Lower lobe of right lung (tissue), 2 donors: ENCODE results near the gene SLC9A9. TPM values are rescaled to one million over a fixed set of nuclear protein-coding genes. Genes with fewer than 3 reads are reported as not detected.
"Not testable (repeated sequence)": the region's sequence is repeated elsewhere in the genome, so short reads cannot be mapped to it uniquely, and the experiment has no call there.

Experiments used
- ATAC-seq, 2 donors: fragments of 200-7000 bp; cut with Tn5 transposase; one replicate each; pipeline ENCODE4 v1.9.1; 2020 to 2022; ENCODE audit warnings: mild to moderate bottlenecking in 2 of 2, moderate library complexity in 2 of 2
- DNase-seq: peaks from one replicate; pipeline ENCODE4 v3.0.0-alpha.2; 2020
- H3K27ac ChIP-seq: fragments of 200-600 bp; one replicate; pipeline ENCODE4 v1.8.0; 2022
- H3K27me3 ChIP-seq: fragments of 200-600 bp; one replicate; pipeline ENCODE4 v1.8.0; 2022; ENCODE audit warnings: low read depth
- H3K36me3 ChIP-seq: fragments of 200-600 bp; one replicate; pipeline ENCODE4 v1.8.0; 2022; ENCODE audit warnings: mild to moderate bottlenecking
- H3K4me1 ChIP-seq: fragments of 200-600 bp; one replicate; pipeline ENCODE4 v1.8.0; 2022
- H3K4me3 ChIP-seq: fragments of 200-600 bp; one replicate; pipeline ENCODE4 v1.8.0; 2022; ENCODE audit warnings: mild to moderate bottlenecking
- H3K9me3 ChIP-seq: fragments of 200-600 bp; one replicate; pipeline ENCODE4 v1.8.0; 2022
- intact Hi-C: fragments of 100-400 bp; cut with DNase I; formaldehyde crosslinking; loops from one replicate; pipeline ENCODE4 v1.11.0; 2022
- total RNA-seq: library from RNA; stranded (reverse); fragmentation: NEBNext Ultra II Directional; extraction: Animal tissue kit (Norgen Biotek cat#: 25700); gene quantifications from one replicate; pipeline ENCODE4 v1.2.1, GENCODE V29; 2021
- TF ChIP-seq, protein P1 (sequence below): fragments of 200-600 bp; IDR thresholded peaks from one replicate; pipeline ENCODE4 v1.8.0; 2022; ENCODE audit warnings: antibody characterized with exemption, mild to moderate bottlenecking
- donor health status: DM: no; HTN: yes; CAD: no; lungs with severe emphysema.

SLC9A9 gene
- total RNA-seq, 1 donor from 2014 or later = 15.6 TPM

DNA sequence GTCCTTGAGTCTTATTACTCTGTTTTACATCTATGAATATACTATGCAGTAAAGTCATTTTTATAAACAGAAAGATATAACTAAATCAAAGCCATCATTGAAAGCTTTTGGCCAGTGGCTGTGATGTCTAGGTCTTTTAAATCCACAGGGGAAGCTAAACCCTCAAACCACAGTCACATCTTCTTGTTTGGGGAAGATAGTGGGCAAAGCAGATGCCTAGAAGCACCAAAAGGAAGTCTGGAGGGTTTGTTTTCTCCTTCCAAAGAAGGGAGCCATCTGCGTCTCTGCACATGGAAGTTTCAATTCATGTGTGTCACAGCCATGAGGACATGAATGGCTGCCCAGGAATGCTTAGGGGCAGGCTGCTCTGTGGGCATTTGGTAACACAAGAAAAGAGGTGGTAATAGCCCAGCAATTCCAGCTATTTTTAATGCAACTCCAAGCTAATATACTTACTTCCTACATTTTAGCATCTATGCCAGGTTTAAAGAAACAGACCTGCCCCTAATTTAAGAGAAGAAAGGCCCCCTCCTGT is 322.2 kb downstream of the SLC9A9 start:
- no peaks in the 10 kb centered on the region for H3K36me3 ChIP-seq
- intact Hi-C loops = no loop called here
- no peak for ATAC-seq
- no peaks in the 10 kb centered on the region for H3K9me3 ChIP-seq
- DNase-seq = no peak
- TF ChIP-seq, protein P1, sequence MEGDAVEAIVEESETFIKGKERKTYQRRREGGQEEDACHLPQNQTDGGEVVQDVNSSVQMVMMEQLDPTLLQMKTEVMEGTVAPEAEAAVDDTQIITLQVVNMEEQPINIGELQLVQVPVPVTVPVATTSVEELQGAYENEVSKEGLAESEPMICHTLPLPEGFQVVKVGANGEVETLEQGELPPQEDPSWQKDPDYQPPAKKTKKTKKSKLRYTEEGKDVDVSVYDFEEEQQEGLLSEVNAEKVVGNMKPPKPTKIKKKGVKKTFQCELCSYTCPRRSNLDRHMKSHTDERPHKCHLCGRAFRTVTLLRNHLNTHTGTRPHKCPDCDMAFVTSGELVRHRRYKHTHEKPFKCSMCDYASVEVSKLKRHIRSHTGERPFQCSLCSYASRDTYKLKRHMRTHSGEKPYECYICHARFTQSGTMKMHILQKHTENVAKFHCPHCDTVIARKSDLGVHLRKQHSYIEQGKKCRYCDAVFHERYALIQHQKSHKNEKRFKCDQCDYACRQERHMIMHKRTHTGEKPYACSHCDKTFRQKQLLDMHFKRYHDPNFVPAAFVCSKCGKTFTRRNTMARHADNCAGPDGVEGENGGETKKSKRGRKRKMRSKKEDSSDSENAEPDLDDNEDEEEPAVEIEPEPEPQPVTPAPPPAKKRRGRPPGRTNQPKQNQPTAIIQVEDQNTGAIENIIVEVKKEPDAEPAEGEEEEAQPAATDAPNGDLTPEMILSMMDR = no peak
- H3K4me1 ChIP-seq = peaks cover 5% of the 10 kb centered on the region
- no peak overlapping the region for H3K4me3 ChIP-seq
- no peak overlapping the region for H3K27ac ChIP-seq
- no peaks in the 10 kb centered on the region for H3K27me3 ChIP-seq

DNA sequence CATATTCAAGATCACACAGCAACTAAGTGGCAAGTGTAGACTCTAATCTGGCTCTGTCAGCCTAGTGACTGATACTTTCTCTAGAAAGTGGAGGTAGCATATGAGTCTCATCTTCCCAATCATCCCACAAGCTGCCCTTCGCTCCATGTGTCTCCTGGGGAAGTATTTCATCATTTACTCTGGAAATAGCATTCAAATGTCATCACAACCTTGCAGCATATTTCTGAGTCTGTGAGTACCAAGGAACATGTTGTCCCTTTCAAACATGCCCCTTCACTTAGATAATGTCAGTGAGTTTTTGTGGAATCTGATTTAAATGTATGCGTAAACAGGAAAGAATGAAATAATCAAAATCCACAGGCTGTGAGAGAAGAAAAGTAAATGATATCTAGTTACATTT is 322.9 kb downstream of the SLC9A9 start:
- DNase-seq (no peak), ATAC-seq (no peak)
- peaks cover 5% of the 10 kb centered on the region for H3K4me1 ChIP-seq
- TF ChIP-seq, protein P1 = no peak
- H3K27ac ChIP-seq = no peak overlapping the region
- intact Hi-C loops = no loop called here
- H3K27me3 ChIP-seq = no peaks in the 10 kb centered on the region
- no peaks in the 10 kb centered on the region for H3K9me3 ChIP-seq
- no peaks in the 10 kb centered on the region for H3K36me3 ChIP-seq
- H3K4me3 ChIP-seq = no peak overlapping the region

DNA sequence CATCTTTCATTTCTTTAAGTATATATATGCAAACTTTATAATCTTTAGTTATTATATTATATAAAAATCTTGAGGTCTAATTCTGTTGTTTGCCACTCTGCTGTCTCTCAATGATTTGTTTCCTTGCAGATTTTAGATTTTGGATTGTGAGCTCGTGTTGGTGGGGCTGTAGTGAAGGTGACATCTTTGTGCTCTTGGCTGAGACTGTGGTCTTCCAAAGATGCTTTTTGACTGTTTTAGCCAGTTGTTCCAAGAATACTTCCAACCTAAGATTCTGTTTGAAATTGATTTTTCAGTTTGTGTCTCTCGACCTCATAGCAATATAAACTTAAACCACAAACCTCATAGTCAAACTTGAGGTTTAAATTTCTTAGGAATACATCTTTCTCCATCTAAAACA is 326.5 kb downstream of the SLC9A9 start:
- no peaks in the 10 kb centered on the region for H3K36me3 ChIP-seq
- no peaks in the 10 kb centered on the region for H3K4me1 ChIP-seq
- no peaks in the 10 kb centered on the region for H3K27me3 ChIP-seq
- no peak overlapping the region for H3K4me3 ChIP-seq
- TF ChIP-seq, protein P1 = no peak
- H3K9me3 ChIP-seq = no peaks in the 10 kb centered on the region
- ATAC-seq (no peak), DNase-seq (no peak)
- H3K27ac ChIP-seq = no peak overlapping the region
- intact Hi-C loops = no loop called here

DNA sequence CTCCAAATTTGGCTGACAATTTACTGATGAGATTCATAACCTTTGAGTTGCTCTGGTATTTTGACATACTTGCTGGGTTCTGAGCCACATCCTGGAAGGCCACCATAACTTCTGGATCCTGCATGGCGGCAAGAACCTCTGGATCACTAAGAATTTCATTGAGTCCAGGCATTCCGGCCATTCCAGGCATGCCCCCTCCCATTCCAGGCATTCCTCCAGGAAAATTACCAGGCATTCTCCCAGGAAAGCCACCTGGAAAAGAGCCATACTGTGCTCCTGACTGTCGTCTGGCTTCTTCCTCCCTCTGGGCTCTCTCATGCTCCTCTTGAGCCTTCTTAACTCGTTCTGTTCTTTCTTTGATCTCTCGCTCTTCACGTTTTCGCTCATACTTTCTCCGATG is 331.1 kb downstream of the SLC9A9 start:
- H3K27ac ChIP-seq, H3K36me3 ChIP-seq, intact Hi-C loops, H3K4me3 ChIP-seq, DNase-seq, H3K27me3 ChIP-seq, ATAC-seq, H3K4me1 ChIP-seq, H3K9me3 ChIP-seq: not testable (repeated sequence)

DNA sequence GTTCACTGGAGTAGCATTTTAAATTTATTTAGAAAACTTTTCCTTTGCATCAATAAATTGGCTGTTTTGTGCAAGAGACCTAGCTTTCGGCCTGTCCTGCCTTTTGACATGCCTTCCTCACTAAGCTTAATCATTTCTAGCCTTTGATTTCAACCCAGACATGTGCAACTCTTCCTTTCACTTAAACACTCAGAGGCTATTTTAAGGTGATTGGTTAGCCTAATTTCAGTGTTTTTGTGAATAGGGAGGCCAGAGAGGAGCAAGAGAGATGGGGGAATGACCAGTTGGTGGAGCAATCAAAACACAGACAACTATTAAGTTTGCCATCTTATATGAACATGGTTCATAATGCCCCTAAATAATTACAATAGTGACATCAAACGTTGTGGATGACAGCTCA is 333.4 kb downstream of the SLC9A9 start:
- intact Hi-C loops = no loop called here
- no peaks in the 10 kb centered on the region for H3K27me3 ChIP-seq
- H3K36me3 ChIP-seq = no peaks in the 10 kb centered on the region
- H3K4me1 ChIP-seq = no peaks in the 10 kb centered on the region
- H3K9me3 ChIP-seq = no peaks in the 10 kb centered on the region
- ATAC-seq = no peak
- H3K27ac ChIP-seq = no peak overlapping the region
- no peak for DNase-seq
- H3K4me3 ChIP-seq = no peak overlapping the region
- TF ChIP-seq, protein P1 = no peak

DNA sequence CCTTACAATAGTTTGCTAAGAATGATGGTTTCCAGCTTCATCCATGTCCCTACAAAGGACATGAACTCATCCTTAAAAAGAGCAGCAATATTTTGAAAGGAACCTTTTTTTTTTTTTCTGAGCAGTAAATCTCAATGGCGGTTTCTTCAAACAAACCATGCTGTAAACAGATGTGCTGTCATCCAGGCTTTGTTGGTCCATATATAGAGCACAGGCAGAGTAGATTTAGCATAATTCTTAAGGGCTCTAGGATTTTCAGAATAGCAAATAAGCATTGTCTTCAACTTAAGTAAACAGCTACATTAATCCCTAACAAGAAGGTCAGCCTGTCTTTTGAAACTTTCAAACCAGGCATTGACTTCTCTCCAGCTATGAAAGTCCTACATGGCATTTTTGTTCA is 334.2 kb downstream of the SLC9A9 start:
- no peak overlapping the region for H3K27ac ChIP-seq
- no peaks in the 10 kb centered on the region for H3K9me3 ChIP-seq
- intact Hi-C loops = no loop called here
- TF ChIP-seq, protein P1 = no peak
- H3K36me3 ChIP-seq = no peaks in the 10 kb centered on the region
- H3K4me1 ChIP-seq = no peaks in the 10 kb centered on the region
- no peak overlapping the region for H3K4me3 ChIP-seq
- ATAC-seq (no peak), DNase-seq (no peak)
- H3K27me3 ChIP-seq = no peaks in the 10 kb centered on the region
